Stimulated activated CD4-positive, alpha-beta T cell treated with anti-CD3 and anti-CD28 coated beads, Interleukin-1b, Interleukin-23, amount 100 ng/mL, for 4 hours (primary cell): ENCODE measurements around the gene LPCAT2.

Experiments used
- DNase-seq, 2 donors: peaks; one replicate each; pipeline ENCODE4 v3.0.0-alpha.2; 2020; ENCODE audit warnings: low read depth in 2 of 2

LPCAT2 gene

DNA sequence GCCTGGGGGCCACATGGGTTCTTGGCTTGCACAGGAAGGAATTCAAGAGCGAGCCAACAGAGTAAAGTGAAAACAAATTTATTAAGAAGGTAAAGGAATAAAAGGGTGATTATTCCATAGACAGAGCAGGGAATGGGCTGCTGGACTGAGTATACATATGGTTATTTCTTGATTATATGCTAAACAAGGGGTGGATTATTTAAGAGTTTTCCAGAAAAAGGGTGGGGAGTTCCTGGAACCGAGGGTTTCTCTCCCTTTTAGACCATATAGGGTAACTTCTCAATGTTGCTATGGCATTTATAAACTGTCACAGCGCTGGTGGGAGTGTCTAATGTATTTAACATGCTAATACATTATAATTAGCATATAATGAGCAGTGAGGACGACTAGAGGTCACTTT is 27.8 kb upstream of the LPCAT2 start:
- DNase-seq: no peak

DNA sequence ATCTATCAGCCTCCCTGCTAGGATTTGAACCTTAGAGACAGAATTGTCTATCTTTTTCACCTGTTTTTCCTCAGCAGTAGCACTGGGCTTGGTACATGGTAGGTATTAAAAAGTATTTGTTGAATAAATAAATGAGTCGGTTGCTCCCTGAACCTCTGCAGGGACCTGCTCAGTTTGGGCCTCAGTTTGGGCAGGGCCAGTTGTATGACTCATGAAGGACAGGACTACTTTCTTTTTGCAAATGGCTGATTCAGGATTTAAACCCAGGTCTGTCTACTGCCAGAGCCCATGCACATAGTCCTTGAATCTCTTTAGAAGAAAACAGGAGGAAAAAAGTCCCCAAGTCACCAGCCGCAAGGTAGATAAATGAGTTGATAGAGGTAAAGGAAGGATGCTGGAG is 26.8 kb upstream of the LPCAT2 start:
- no peak for DNase-seq

DNA sequence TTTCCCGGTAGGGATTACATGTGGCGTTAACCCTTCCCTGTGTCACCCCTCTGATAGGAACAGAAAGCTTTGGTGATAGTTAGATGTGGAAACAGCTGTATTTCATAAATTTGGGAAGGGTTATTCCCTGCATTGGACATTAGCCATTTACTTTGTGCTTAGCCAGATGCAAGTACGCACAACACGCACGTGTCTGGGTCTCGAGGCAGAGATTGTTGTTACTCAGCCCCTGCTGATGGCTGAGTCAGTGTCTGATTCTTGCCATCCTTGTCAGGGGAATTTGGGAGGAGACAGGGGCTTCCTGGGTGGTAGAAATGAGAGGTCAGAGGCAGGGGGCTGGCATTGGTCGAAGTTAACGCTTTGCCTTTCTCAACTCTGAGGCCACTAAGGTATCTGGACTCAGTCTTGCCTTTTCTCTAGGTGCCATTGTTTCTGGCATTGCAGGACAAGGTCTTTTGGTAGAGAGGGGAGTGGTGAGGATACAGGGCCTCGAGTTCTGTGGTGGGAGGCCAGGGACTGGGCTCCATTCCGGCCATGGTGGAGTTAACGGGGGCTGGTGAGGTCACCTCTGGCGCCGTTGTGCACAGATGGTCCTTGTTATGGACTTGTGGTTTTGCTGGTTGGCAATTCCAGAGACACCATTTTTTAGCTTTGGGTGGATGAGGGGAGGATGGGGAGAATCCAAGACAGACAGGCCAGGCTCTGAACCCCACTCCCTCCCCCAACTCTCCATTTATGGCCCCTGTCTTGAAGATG is 21.6 kb upstream of the LPCAT2 start:
- no peak for DNase-seq

DNA sequence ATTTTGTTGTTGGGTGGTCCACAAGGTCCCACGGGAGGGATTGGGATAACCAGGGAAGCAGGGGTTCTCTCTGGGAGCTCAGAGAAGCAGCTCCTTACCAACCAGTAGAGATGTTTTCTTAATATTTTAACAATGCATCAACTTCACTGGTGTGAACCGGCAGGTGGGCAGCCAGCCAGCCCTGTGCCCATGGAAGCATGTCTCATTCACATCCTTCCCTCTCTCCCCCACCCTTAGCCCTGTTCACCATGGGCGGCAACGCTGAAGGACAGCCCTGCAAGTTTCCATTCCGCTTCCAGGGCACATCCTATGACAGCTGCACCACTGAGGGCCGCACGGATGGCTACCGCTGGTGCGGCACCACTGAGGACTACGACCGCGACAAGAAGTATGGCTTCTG is 20.6 kb upstream of the LPCAT2 start:
- no peak for DNase-seq

- DNase-seq: no peak
These were observed 19.5 kb upstream of the LPCAT2 start for GRCh38 chr16:55489119-55489955.

- no peak for DNase-seq
These were observed 19.0 kb upstream of the LPCAT2 start for GRCh38 chr16:55489956-55490265.

- DNase-seq: no peak
These were observed 18.6 kb upstream of the LPCAT2 start for GRCh38 chr16:55490301-55490700.

DNA sequence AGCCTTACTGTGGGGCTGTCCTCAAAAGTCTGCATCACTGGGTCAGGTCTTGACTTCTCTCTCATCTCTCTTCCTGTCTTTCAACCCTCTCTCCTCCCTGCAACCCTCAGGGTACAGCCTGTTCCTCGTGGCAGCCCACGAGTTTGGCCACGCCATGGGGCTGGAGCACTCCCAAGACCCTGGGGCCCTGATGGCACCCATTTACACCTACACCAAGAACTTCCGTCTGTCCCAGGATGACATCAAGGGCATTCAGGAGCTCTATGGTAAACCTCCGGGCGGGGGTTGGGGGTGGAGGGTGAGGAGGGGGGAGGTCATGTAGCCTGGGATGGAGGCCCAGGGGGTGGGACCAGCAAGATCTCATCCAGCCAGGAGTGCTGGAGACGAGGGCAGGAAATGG is 17.2 kb upstream of the LPCAT2 start:
- DNase-seq: no peak

DNA sequence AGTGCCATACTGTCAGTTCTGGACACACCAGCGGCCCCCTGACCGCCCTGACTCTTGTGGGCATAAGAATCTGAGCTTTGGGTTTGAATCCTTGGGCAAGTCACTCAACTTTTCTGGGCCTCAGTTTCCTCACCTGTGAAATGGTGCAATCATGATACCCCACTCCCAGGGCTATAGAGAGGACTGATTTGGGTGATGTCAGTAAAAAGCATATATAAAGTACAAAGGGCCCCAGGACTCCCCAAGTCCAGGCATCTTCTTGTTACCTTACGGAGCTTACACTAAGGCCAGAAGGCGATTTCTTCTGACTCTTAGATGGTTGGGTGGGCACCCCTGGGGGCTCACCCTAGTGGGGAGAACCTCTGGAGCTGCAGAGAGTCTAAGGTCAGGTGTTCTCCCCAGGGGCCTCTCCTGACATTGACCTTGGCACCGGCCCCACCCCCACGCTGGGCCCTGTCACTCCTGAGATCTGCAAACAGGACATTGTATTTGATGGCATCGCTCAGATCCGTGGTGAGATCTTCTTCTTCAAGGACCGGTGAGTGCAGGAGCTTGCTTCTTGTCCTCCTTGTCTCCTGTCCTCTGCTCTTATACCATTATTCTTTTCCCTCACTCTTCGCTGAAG is 16.0 kb upstream of the LPCAT2 start:
- no peak for DNase-seq

DNA sequence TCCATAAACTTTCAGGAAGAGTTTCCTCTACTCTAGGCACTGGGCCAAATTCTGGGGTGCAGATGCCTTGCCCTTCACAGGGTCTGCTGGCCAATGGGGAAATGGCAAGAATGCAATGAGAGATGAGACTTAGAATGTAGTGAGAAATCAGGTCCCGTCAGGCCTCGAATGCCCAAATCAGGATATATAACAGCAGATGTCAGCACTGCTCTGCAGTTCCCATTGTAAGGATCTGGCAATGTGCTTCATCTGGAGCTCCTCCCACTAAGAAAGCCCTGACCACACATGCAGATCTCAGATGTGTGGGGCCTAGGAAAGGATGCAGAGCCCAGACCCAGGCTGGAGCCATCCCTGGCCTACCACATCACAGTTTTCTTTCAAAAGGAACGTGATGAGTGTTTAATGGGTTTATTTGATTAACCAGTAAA is 13.9 kb upstream of the LPCAT2 start:
- DNase-seq: no peak

- no peak for DNase-seq
These were observed 13.1 kb upstream of the LPCAT2 start for GRCh38 chr16:55495616-55496289.

GRCh38 chr16:55496509-55497145 is 12.2 kb upstream of the LPCAT2 start:
- no peak for DNase-seq

GRCh38 chr16:55497558-55497957 is 11.3 kb upstream of the LPCAT2 start:
- DNase-seq: no peak

- no peak for DNase-seq
These were observed 10.8 kb upstream of the LPCAT2 start for GRCh38 chr16:55498101-55498500.

GRCh38 chr16:55499281-55499680 is 9.6 kb upstream of the LPCAT2 start:
- no peak for DNase-seq

DNA sequence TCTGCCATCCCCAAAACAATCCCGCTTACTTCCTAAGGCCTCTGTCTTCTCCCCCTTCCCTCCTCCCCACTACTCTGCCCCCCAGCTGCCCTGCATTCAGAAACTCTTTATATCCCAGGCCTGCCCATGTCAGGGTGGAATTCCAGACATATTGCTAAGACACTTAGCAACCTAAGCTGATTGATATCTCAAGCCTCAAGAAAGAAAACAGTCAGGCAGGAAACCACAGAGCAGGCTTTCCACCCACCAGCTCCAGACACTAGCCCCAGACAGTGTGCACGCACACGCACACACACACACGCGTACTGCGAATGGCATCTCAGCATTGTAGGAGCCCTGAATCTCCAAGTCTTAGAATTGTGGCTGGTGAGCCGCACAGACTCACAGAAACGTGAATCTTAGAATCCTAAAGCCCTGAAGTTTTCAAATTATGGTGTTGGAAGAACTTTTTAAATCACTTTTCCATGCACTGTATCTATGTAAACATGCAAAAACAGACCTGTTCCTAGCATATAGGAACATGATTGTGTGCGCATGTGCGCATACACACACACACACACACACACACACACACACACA is 8.8 kb upstream of the LPCAT2 start:
- DNase-seq: no peak

- no peak for DNase-seq
These were observed 8.3 kb upstream of the LPCAT2 start for GRCh38 chr16:55500530-55501011.

DNA sequence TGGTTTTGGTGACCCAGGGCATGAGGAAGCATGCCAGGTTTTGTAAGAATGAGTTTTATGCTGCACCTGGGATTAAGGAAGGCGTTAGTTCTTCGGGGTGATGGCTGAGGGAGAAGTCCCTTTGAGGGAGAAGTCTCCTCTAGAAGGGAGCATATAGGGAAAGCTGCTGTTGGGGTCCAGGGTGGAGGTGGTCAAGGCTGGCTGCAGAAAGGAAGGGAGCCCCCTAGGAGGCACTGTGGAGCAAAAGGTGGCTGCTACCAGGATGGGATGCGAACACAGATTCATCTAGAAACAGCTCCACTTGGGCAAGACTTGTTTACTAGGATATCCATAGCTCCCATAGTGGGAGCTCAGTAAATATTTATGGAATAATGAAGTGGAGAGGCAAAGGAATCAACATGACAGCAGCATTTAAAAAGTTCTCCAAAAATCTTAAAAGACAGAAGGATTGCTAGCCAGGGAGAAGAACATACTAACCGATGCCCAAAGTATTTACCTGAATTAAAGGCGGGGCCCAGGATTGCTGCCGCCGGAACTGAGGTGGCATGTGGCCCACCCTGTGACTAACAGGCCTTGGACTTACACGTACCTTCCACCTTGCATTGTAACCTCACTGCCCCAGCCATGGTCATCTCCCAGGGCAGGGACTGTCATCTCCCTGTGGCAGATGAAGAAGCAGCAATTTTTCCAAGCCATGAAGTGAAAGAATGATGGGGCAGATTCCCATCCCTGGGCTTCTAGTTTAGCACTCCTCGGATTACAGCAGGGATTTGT is 7.1 kb upstream of the LPCAT2 start:
- DNase-seq: no peak

- DNase-seq: no peak
These were observed 6.0 kb upstream of the LPCAT2 start for GRCh38 chr16:55502801-55503366.
